H1 (cell line): ENCODE measurements around the gene ALPI.

Source experiments
- BCL11A ChIP-seq, 2 experiments: IDR thresholded peaks; one replicate each; pipeline ENCODE4 v1.6.1; 2011; ENCODE audit warnings: low read depth in 2 of 2, low read length in 2 of 2, mild to moderate bottlenecking in 2 of 2
- CEBPB ChIP-seq: IDR thresholded peaks from 2 replicates; pipeline ENCODE4 v1.6.1; 2012; ENCODE audit warnings: low read depth, low read length
- CTCF ChIP-seq, 3 experiments: IDR thresholded peaks; 1 replicate in 2 of 3; 2 replicates in 1 of 3; pipeline versions ENCODE4 v1.5.1 to v1.6.1; 2011; ENCODE audit warnings: low read length in 3 of 3, mild to moderate bottlenecking in 3 of 3, inconsistent platforms in 2 of 3, low read depth in 1 of 3, moderate library complexity in 1 of 3; ENCODE audit not compliant: insufficient read depth in 1 of 3; ENCODE audit errors: control extremely low read depth in 1 of 3
- EZH2 ChIP-seq: fragments of 200-600 bp; sonication (generic); IDR thresholded peaks from 2 replicates; pipeline ENCODE4 v1.7.1; 2012; ENCODE audit warnings: low read depth, mild to moderate bottlenecking, moderate library complexity, low read length, inconsistent platforms; ENCODE audit not compliant: severe bottlenecking
- MAX ChIP-seq: IDR thresholded peaks from 2 replicates; pipeline ENCODE4 v1.6.1; 2012; ENCODE audit warnings: inconsistent platforms
- POLR2A ChIP-seq, 2 experiments: IDR thresholded peaks; 1 replicate in 1 of 2; 2 replicates in 1 of 2; pipeline ENCODE4 v1.6.1; 2011; ENCODE audit warnings: low read depth in 2 of 2, low read length in 2 of 2, mild to moderate bottlenecking in 2 of 2; ENCODE audit errors: control extremely low read depth in 1 of 2
- POLR2AphosphoS5 ChIP-seq: IDR thresholded peaks from 2 replicates; pipeline ENCODE4 v1.6.1; 2011; ENCODE audit warnings: low read depth, low read length
- RAD21 ChIP-seq, 2 experiments: IDR thresholded peaks in 1 of 2; conservative IDR thresholded peaks in 1 of 2; 2 replicates each; pipeline ENCODE4 v1.6.1; 2011; ENCODE audit warnings: low read depth in 2 of 2, low read length in 2 of 2, improper control_type of control experiment in 1 of 2, inconsistent platforms in 1 of 2, mild to moderate bottlenecking in 1 of 2, moderate library complexity in 1 of 2
- RFX5 ChIP-seq: IDR thresholded peaks from 2 replicates; pipeline ENCODE4 v1.6.1; 2011; ENCODE audit warnings: low read depth, low read length, improper control_type of control experiment, borderline replicate concordance

GRCh38 chr2:232493701-232494474 lies 37.9 kb downstream of the ALPI start:
- TF ChIP-seq POLR2AphosphoS5 (no peak), CTCF (IDR thresholded peaks at IDR 0.05; ENCODE audit: control extremely low read depth in 1 of 3, insufficient read depth in 1 of 3, low read depth in 1 of 3, low read length in 3 of 3) (no peak), MAX (no peak), RAD21 (IDR thresholded peaks at IDR 0.05 in 1 of 2, conservative IDR thresholded peaks at IDR 0.05 in 1 of 2; ENCODE audit: low read depth in 2 of 2, low read length in 2 of 2) (no peak), EZH2 (no peak), BCL11A (IDR thresholded peaks at IDR 0.05; ENCODE audit: low read depth in 2 of 2, low read length in 2 of 2) (no peak), CEBPB (no peak), RFX5 (no peak), POLR2A (IDR thresholded peaks at IDR 0.05; ENCODE audit: control extremely low read depth in 1 of 2, low read depth in 2 of 2, low read length in 2 of 2) (no peak)
